ENCODE measurements around the gene RXRA. TPM values are rescaled to one million over a fixed set of nuclear protein-coding genes. Genes with fewer than 3 reads are reported as not detected.

The RXRA gene
- total and polyA plus RNA-seq, 2 donors (not counting 1 experiment from before 2014, with no cell fraction given) = 2.6 to 6.8 TPM

GRCh38 chr9:134324359-134325095 is 1.7 kb upstream of the RXRA start:
- CTCF ChIA-PET = interaction anchor here (1.0 kb wide), 1 partner anchor 154 kb away, joined by 3 read pairs; no protein-coding TSS in a partner anchor
- intact Hi-C loops (cut with micrococcal nuclease) = loop anchor here (2.0 to 10.0 kb wide), 6 partner anchors 68 to 260 kb away; partner anchors contain the start of genes BRD3 and RNU6ATAC
- H3K9me3 ChIP-seq (ENCODE audit: control extremely low read depth in 1 of 3, control insufficient read depth in 2 of 3, insufficient read depth in 1 of 3, low read length in 2 of 3) = peaks cover 0 to 5% (median 0%) of the 10 kb centered on the region in 3 donors
- ATAC-seq (ENCODE audit: low read depth) (no peak), DNase-seq (peak; percentile 38)
- H4K20me1 ChIP-seq (ENCODE audit: control insufficient read depth, insufficient read depth, low read length, poor library complexity, severe bottlenecking) = no peaks in the 10 kb centered on the region
- TF ChIP-seq EZH2 (IDR thresholded peaks at IDR 0.05; ENCODE audit: borderline replicate concordance, insufficient read depth, low read depth, low read length, poor library complexity, severe bottlenecking) = no peak
- no peak for TF ChIP-seq CTCF (IDR thresholded peaks at IDR 0.05)
- Mint-ChIP-seq H3K4me3 (peak overlapping the region; percentile 82), H3K27me3 (no peaks in the 10 kb centered on the region), H3K4me1 (peaks cover 11% of the 10 kb centered on the region), H3K27ac (peak overlapping the region; percentile 81), H3K9me3 (ENCODE audit: insufficient read depth) (no peaks in the 10 kb centered on the region)
- peak overlapping the region; percentile 59 for H2AFZ ChIP-seq (ENCODE audit: insufficient read depth, low read depth, low read length, poor library complexity, severe bottlenecking)
- peak overlapping the region; percentile 64 for H3K9ac ChIP-seq (ENCODE audit: low read length)
- peaks cover 12% of the 10 kb centered on the region for H3K79me2 ChIP-seq (ENCODE audit: control insufficient read depth, insufficient read depth, low read length)
- peaks cover 0 to 13% (median 3%) of the 10 kb centered on the region in 4 experiments for H3K27me3 ChIP-seq (replicated peaks in 1 of 4; ENCODE audit: control extremely low read depth in 1 of 4, control insufficient read depth in 3 of 4, insufficient read depth in 4 of 4, low read length in 3 of 4)
- H3K27ac ChIP-seq (ENCODE audit: low read length in 2 of 2) = no peak overlapping the region
- H3K4me3 ChIP-seq (ENCODE audit: control extremely low read depth in 1 of 5, extremely low read depth in 1 of 5, insufficient read depth in 1 of 5, low read depth in 2 of 5, low read length in 4 of 5) = peak overlapping the region in 2 of 5 experiments; percentile 78 to 81
- H3K36me3 ChIP-seq (replicated peaks in 1 of 2; ENCODE audit: control extremely low read depth in 1 of 2, control insufficient read depth in 1 of 2, extremely low read depth in 1 of 2, insufficient read depth in 2 of 2, low read length in 1 of 2) = no peaks in the 10 kb centered on the region
- H3K4me1 ChIP-seq (ENCODE audit: control insufficient read depth in 2 of 2, insufficient read depth in 2 of 2, low read length in 2 of 2) = peaks cover 11 to 20% of the 10 kb centered on the region in 2 donors
- POLR2A ChIA-PET = no interaction called here
- 56% methylated on average over 11 of the region's 17 CpGs for WGBS (ENCODE audit: insufficient coverage)
- peak overlapping the region; percentile 90 for H3K4me2 ChIP-seq (replicated peaks; ENCODE audit: low read depth, low read length, poor library complexity, severe bottlenecking)
